ENCODE data around the gene PRPF40B. TPM values are rescaled to one million over a fixed set of nuclear protein-coding genes. Genes with fewer than 3 reads are reported as not detected.

PRPF40B gene
- total and polyA plus RNA-seq, 8 donors = 6.6 to 39.7 (median 13.3) TPM

DNA sequence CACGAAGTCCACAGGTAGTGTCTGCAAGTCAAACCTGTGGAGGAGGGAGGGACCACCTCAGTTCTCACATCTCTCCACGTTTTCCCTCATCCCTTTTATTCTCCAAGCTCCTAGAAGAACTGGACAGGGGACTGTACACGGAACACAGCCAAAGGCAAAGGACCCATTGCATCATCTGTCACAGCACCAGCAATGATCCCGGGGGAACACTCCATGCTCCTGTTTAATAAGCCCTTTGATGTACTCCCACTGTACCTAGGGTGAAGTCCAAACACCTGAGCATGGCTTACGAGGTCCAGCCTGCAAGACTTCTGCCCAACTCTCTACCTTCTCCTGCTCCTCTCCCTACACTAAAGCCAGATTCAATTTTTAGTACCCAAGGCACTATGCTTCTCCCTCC lies 26.5 kb downstream of the PRPF40B start:
- H3K27ac ChIP-seq = no peak overlapping the region
- H3K4me3 ChIP-seq = no peak overlapping the region
- 80 to 87% (median 86%) methylated on average over 5 of the region's 5 CpGs for WGBS, 5 donors
- no peaks in the 10 kb centered on the region for H3K9me3 ChIP-seq
- H3K4me1 ChIP-seq = peaks cover 8 to 28% (median 24%) of the 10 kb centered on the region in 4 donors
- no peaks in the 10 kb centered on the region for H3K27me3 ChIP-seq
- intact Hi-C loops (cut with DNase I; ENCODE audit: low total_unique reads) = no loop called here
- DNase-seq = no peak
- no peak for TF ChIP-seq POLR2A (IDR thresholded peaks at IDR 0.05)
- no peak for TF ChIP-seq EP300 (IDR thresholded peaks at IDR 0.05)
- TF ChIP-seq POLR2AphosphoS5 (IDR thresholded peaks at IDR 0.05) = no peak
- TF ChIP-seq, protein P1, sequence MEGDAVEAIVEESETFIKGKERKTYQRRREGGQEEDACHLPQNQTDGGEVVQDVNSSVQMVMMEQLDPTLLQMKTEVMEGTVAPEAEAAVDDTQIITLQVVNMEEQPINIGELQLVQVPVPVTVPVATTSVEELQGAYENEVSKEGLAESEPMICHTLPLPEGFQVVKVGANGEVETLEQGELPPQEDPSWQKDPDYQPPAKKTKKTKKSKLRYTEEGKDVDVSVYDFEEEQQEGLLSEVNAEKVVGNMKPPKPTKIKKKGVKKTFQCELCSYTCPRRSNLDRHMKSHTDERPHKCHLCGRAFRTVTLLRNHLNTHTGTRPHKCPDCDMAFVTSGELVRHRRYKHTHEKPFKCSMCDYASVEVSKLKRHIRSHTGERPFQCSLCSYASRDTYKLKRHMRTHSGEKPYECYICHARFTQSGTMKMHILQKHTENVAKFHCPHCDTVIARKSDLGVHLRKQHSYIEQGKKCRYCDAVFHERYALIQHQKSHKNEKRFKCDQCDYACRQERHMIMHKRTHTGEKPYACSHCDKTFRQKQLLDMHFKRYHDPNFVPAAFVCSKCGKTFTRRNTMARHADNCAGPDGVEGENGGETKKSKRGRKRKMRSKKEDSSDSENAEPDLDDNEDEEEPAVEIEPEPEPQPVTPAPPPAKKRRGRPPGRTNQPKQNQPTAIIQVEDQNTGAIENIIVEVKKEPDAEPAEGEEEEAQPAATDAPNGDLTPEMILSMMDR (IDR thresholded peaks at IDR 0.05) = no peak
- H3K36me3 ChIP-seq = peaks cover 28 to 96% (median 89%) of the 10 kb centered on the region in 4 donors

DNA sequence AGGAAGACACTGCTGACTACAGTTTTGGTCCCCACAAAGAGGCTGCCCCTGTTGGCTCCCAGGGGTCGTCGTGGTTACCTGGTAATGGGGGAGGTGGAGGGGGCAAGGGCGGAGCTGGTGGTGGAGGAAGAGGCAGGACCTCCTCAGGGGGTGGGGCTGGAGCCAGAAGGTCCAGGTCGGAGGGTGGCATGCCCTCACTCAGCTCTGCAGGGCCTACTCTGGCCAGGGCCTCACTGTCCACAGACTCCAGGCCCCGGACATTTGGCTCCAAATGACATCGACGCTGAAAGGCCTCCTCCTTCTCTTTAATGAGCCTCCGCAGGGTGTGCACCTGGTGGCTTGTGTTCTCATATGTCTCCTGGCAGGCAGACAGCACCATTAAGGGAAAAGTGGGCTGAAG lies 28.5 kb downstream of the PRPF40B start:
- no peak overlapping the region for H3K27ac ChIP-seq
- H3K4me1 ChIP-seq = peaks cover 8 to 19% (median 15%) of the 10 kb centered on the region in 4 donors
- no peaks in the 10 kb centered on the region for H3K27me3 ChIP-seq
- H3K4me3 ChIP-seq = no peak overlapping the region
- WGBS, 5 donors = 73 to 79% (median 78%) methylated on average over 7 to 8 of the region's 8 CpGs
- intact Hi-C loops (cut with DNase I; ENCODE audit: low total_unique reads) = no loop called here
- no peaks in the 10 kb centered on the region for H3K9me3 ChIP-seq
- peaks cover 28 to 95% (median 89%) of the 10 kb centered on the region in 4 donors for H3K36me3 ChIP-seq
- DNase-seq = no peak
- TF ChIP-seq EP300 (IDR thresholded peaks at IDR 0.05) = no peak
- TF ChIP-seq POLR2AphosphoS5 (IDR thresholded peaks at IDR 0.05) = no peak
- TF ChIP-seq, protein P1 (IDR thresholded peaks at IDR 0.05) = no peak
- no peak for TF ChIP-seq POLR2A (IDR thresholded peaks at IDR 0.05)

DNA sequence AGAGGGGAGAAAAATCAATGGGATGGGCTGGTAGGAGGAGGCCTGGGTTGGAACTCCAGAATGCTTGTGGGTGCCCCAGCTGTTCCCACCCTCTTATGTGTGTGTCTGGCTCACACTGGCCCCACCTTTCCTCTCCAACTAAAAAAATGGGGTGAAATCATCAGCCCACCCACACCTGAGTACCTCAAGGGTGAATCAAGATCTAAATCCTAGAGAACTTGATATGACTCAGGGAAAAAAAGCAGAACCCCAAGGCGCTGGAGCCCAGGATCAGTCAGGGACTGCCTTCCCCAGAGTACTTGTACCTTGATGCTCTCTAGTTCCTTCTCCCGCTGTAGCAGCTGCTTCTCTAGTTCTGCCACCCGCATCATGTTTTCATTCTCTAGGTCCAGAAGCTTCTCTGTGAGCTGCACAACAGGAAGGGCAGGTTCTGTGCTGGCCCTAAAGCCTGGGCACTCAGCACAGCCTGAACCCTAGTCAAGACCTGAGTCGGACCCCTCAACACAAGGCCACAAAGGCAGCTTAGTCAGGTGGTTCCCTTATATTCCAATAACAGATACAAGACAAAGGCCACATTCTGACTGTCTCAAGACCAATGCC lies 29.7 kb downstream of the PRPF40B start:
- H3K27me3 ChIP-seq = no peaks in the 10 kb centered on the region
- H3K9me3 ChIP-seq = no peaks in the 10 kb centered on the region
- H3K36me3 ChIP-seq = peaks cover 28 to 95% (median 89%) of the 10 kb centered on the region in 4 donors
- 89 to 98% (median 91%) methylated on average over 4 of the region's 4 CpGs for WGBS, 5 donors
- no peak for DNase-seq
- intact Hi-C loops (cut with DNase I; ENCODE audit: low total_unique reads) = no loop called here
- TF ChIP-seq EP300 (IDR thresholded peaks at IDR 0.05) (no peak), POLR2A (IDR thresholded peaks at IDR 0.05) (no peak), POLR2AphosphoS5 (IDR thresholded peaks at IDR 0.05) (no peak)
- TF ChIP-seq, protein P1 (IDR thresholded peaks at IDR 0.05) = no peak
- no peak overlapping the region for H3K27ac ChIP-seq
- peaks cover 6 to 10% (median 8%) of the 10 kb centered on the region in 4 donors for H3K4me1 ChIP-seq
- no peak overlapping the region for H3K4me3 ChIP-seq

DNA sequence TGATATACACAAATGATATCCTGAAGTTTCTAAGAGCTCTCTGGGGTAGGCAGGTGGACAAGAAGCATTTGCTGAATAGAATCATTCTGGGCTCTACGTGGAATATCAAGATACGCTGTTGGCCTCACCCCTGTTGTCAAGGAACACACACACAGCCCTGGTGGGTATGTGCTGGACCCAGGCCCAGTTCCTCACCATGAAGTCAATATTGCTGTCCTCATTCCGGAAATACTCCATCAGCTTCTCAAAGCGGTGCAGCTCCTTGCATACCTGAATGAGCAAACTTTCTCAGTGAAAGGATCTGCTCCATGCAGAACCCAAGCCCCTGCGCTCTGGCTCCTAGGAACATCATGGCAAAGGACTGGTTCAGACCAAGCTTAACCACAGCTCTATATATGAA lies 31.4 kb downstream of the PRPF40B start:
- 79 to 89% (median 86%) methylated on average over 5 of the region's 5 CpGs for WGBS, 5 donors

More for the DNA sequence above, 31.4 kb downstream of the PRPF40B start:
- Histone ChIP-seq H3K27me3 (no peaks in the 10 kb centered on the region), H3K36me3 (peaks cover 19 to 91% (median 87%) of the 10 kb centered on the region in 4 donors), H3K4me3 (no peak overlapping the region), H3K27ac (no peak overlapping the region), H3K9me3 (no peaks in the 10 kb centered on the region), H3K4me1 (no peaks in the 10 kb centered on the region)
- no peak for DNase-seq
- intact Hi-C loops (cut with DNase I; ENCODE audit: low total_unique reads) = no loop called here
- TF ChIP-seq POLR2AphosphoS5 (IDR thresholded peaks at IDR 0.05) = no peak
- TF ChIP-seq EP300 (IDR thresholded peaks at IDR 0.05) = no peak
